Neural crest cell (in vitro differentiated cells): ENCODE measurements around the gene PNLIPRP3. TPM values are rescaled to one million over a fixed set of nuclear protein-coding genes. Genes with fewer than 3 reads are reported as not detected.
A peak's percentile ranks its signal among the peaks of the same experiment; 100 is the strongest.
"Not testable (repeated sequence)": the region's sequence is repeated elsewhere in the genome, so short reads cannot be mapped to it uniquely, and the experiment has no call there.

Experiments
- DNase-seq: peaks from one replicate; pipeline ENCODE4 v3.0.0; 2021; ENCODE audit warnings: low read depth, mixed read lengths, low spot score
- H3K27ac Mint-ChIP-seq: one replicate; pipeline ENCODE4 v1.8.0; 2021; ENCODE audit warnings: mild to moderate bottlenecking, mixed read lengths; ENCODE audit not compliant: unreplicated experiment
- H3K27me3 Mint-ChIP-seq: 2 replicates; pipeline ENCODE4 v1.8.0; 2021; ENCODE audit warnings: low read depth, mild to moderate bottlenecking, mixed read lengths
- H3K36me3 Mint-ChIP-seq: 2 replicates; pipeline ENCODE4 v1.8.0; 2021; ENCODE audit warnings: low read depth, mild to moderate bottlenecking, mixed read lengths
- H3K4me1 Mint-ChIP-seq: 2 replicates; pipeline ENCODE4 v1.8.0; 2021; ENCODE audit warnings: mixed read lengths
- H3K4me3 Mint-ChIP-seq: one replicate; pipeline ENCODE4 v1.8.0; 2021; ENCODE audit warnings: mild to moderate bottlenecking, mixed read lengths
- H3K9me3 Mint-ChIP-seq: 2 replicates; pipeline ENCODE4 v1.8.0; 2021; ENCODE audit warnings: mixed read lengths
- CTCF ChIP-seq: fragments of 200-600 bp; sonication (generic); conservative IDR thresholded peaks from 2 replicates; pipeline ENCODE4 v1.5.0; 2021; ENCODE audit warnings: antibody characterized with exemption, mild to moderate bottlenecking
- long read RNA-seq: library from polyadenylated mRNA; unstranded; transcript quantifications from one replicate; pipeline ENCODE4 v2.0.0, GENCODE V29; 2020
- total RNA-seq: library from RNA; stranded (reverse); gene quantifications from 2 replicates; pipeline ENCODE4 v1.2.1, GENCODE V29; 2021

PNLIPRP3 gene
- not detected in 2 replicates for total RNA-seq
- long read RNA-seq: 0 reads

- no peaks in the 10 kb centered on the region for H3K9me3 Mint-ChIP-seq
- no peak for DNase-seq
- no peak within 1 kb of the TSS for H3K4me3 Mint-ChIP-seq
- TF ChIP-seq CTCF: no peak
- no peak within 1 kb of the TSS for H3K27ac Mint-ChIP-seq
- no peaks in the 10 kb centered on the region for H3K36me3 Mint-ChIP-seq
- no peaks in the 10 kb centered on the region for H3K27me3 Mint-ChIP-seq
- H3K4me1 Mint-ChIP-seq: no peaks in the 10 kb centered on the region
Observed at GRCh38 chr10:116427671-116428070, at the start of gene PNLIPRP3. TSS of gene PNLIPRP3 (plus strand) at chr10:116427847. CDS start at chr10:116428013, 166 bp downstream.

GRCh38 chr10:116382290-116382689 lies 45.4 kb upstream of the PNLIPRP3 start:
- H3K36me3 Mint-ChIP-seq: no peaks in the 10 kb centered on the region
- H3K9me3 Mint-ChIP-seq: no peaks in the 10 kb centered on the region
- H3K27ac Mint-ChIP-seq: no peak overlapping the region
- no peak overlapping the region for H3K4me3 Mint-ChIP-seq
- H3K27me3 Mint-ChIP-seq: no peaks in the 10 kb centered on the region
- DNase-seq: no peak
- peaks cover 30% of the 10 kb centered on the region for H3K4me1 Mint-ChIP-seq
- TF ChIP-seq CTCF: no peak

GRCh38 chr10:116385311-116385710 lies 42.3 kb upstream of the PNLIPRP3 start:
- Mint-ChIP-seq H3K27ac (no peak overlapping the region), H3K9me3 (no peaks in the 10 kb centered on the region), H3K27me3 (peaks cover 4% of the 10 kb centered on the region), H3K36me3 (no peaks in the 10 kb centered on the region), H3K4me1 (peaks cover 30% of the 10 kb centered on the region), H3K4me3 (peak overlapping the region; percentile 50)
- no peak for DNase-seq
- no peak for TF ChIP-seq CTCF

GRCh38 chr10:116385994-116386809 lies 41.4 kb upstream of the PNLIPRP3 start:
- TF ChIP-seq CTCF: peak; percentile 79
- peak; percentile 46 for DNase-seq
- no peak overlapping the region for H3K4me3 Mint-ChIP-seq
- H3K27ac Mint-ChIP-seq: no peak overlapping the region
- H3K27me3 Mint-ChIP-seq: peaks cover 4% of the 10 kb centered on the region
- peaks cover 30% of the 10 kb centered on the region for H3K4me1 Mint-ChIP-seq
- H3K9me3 Mint-ChIP-seq: no peaks in the 10 kb centered on the region
- H3K36me3 Mint-ChIP-seq: no peaks in the 10 kb centered on the region

GRCh38 chr10:116393246-116393831 lies 34.3 kb upstream of the PNLIPRP3 start:
- H3K9me3 Mint-ChIP-seq: peaks cover 12% of the 10 kb centered on the region
- H3K27ac Mint-ChIP-seq, H3K4me1 Mint-ChIP-seq, H3K36me3 Mint-ChIP-seq, H3K4me3 Mint-ChIP-seq, DNase-seq, H3K27me3 Mint-ChIP-seq: not testable (repeated sequence)
